Kasumi-1 (cell line): ENCODE data around the gene PTGER3.
"Not testable (repeated sequence)": the region's sequence is repeated elsewhere in the genome, so short reads cannot be mapped to it uniquely, and the experiment has no call there.

Source experiments
- DNase-seq, 2 experiments: peaks; one replicate each; lab custom pipeline; 2025; lab: John Stamatoyannopoulos, UW

PTGER3 gene

DNA sequence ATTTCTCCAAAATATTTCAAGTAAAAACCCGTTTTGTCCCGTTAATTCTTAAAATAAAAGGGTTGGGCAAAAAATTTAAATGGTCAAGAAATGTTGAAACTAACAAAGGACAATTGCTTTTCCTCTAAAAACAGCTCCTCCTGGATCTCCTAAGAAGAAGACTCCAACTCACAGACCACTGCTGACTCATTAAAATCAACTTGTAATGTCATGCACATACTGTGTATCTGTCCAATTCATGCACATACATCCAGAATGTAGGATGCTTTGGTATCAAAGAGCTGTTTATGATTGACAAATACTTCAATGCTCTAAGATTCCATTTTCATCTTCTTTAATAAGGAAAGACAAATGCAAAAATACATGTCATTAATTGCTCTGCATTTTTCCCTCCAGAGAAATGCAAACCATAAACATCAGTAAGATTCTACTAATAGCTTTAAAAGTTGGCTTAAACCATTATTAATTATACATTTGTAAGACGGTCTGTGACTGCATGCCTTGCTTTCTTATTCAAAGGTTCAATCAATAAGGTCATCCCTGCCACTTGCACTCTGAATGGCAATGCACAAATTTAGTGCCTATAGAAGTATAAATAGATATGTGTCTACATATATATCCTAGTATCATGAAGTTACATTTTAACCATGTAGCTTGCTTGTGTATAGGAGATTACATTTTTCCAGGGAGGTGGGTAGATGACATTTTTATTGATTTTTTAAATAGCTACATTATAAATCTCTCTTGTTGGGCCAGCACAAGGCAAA lies 44.7 kb downstream of the PTGER3 start:
- DNase-seq, result no peak

DNA sequence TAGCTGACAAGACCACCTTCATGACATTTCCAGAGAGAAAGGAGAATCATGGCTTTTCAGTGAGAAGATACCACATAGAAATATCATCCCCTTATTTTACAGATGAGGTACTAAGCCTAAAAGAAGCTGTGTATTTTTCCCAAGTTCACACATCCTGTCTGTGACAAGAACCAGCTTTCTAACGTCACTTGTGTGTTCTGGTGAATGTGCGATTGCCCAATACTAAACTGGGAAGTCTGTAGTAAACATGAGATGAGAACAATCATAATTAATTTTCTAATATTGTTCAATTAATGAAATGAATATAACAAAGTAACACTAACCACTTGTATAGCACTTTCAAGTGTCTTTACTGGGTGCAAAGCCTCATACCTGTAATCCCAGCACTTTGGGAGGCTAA lies 46.0 kb downstream of the PTGER3 start:
- no peak for DNase-seq

GRCh38 chr1:70997793-70998192 lies 49.8 kb downstream of the PTGER3 start:
- no peak for DNase-seq

DNA sequence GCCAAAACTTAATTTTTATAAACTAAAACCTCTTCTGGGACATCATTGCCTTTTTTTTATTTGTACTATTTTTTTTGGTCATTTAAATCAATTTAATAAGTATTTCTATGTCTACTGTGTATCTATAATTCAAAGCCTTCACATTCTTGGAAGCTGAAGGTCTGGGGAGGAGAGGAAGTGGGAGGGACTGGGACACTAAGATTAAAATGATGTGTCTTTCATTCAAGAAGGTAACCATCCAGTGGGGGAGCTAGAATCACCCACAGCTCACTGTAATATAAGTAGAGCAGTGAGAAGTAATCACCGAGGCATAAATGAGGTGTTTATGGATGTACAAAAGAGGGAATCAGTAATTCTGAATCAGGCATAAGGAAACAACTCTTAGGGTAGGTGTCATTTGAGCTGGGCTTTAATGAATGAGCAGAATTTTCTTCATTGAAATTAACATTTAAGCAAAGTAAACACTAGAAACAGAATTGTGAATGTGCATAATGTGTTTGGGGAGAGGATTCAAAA lies 52.8 kb downstream of the PTGER3 start:
- DNase-seq, result no peak

- no peak for DNase-seq
These were observed 53.8 kb downstream of the PTGER3 start for GRCh38 chr1:70993798-70994197.

- no peak for DNase-seq
These were observed 55.1 kb downstream of the PTGER3 start for GRCh38 chr1:70992521-70992920.

DNA sequence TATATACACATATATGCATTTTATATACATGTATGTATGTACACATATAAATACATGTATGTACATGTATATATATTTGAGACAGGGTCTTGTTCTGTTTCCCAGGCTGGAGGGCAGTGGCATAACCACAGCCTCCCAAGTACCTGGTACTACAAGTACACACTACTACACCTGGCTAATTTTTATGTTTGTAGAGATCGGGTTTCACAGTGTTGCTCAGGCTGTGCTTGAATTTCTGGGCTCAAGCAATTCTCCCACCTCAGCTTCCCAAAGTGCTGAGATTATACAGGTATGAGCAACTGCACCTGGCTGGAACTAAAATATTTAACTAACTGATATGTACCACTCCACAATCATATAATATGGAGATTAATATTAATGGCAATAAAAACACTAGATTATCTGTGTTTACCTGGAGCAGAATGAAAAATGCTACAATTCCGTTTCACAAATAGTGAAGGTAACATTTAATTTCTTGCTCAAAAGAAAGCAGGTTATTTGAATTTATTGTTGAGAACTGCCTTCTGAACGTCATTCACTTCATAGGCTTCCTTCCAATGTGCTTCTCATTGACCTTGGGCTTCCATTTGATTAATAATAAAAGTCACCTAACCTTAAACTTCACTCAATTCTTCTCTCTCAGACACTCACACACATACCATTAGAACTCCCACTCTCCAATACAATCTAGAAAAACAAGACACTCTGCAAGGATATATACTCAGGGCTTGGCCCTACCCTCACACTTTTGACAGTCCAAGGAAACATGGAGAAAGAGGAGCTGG lies 57.0 kb downstream of the PTGER3 start:
- DNase-seq, result no peak

DNA sequence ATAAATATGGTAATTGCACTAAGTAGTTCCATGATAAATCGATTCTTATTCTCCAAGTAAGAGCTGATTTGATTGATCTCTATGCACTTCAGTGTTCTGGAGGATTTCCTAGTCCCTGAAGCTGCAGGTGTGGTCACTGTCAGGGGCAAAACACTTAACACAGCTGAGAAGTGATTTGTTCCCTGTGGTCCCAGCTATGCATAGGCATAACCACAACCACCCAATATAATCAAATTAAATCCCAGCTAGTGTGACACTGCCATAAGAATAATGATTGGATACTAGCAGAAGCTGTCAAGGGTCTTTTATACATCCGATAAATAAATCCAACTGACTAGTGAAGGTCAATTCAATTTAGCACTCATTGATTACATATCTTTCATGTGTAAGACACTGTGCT lies 60.1 kb downstream of the PTGER3 start:
- no peak for DNase-seq

GRCh38 chr1:70985776-70986225 lies 61.8 kb downstream of the PTGER3 start:
- not testable (repeated sequence) for DNase-seq

- not testable (repeated sequence) for DNase-seq
These were observed 62.3 kb downstream of the PTGER3 start for GRCh38 chr1:70985278-70985677.

DNA sequence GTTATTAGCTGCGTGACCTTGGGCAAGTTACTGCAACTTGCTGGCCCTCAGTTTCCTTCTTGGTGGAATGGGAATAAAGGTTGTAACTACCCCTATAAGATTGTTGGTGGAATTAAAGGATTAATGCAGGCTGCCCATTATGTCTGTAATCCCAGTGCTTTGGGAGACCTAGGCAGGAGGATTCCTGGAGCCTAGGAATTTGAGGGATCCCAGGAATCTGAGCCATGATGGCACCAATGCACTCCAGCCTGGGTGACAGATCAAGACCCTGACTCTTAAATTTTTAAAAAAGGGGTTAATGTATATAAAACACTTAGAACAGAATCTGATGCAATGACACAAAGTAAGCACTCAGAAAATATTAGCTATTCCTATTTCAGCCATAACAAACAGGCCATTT lies 67.3 kb downstream of the PTGER3 start:
- DNase-seq, result no peak

DNA sequence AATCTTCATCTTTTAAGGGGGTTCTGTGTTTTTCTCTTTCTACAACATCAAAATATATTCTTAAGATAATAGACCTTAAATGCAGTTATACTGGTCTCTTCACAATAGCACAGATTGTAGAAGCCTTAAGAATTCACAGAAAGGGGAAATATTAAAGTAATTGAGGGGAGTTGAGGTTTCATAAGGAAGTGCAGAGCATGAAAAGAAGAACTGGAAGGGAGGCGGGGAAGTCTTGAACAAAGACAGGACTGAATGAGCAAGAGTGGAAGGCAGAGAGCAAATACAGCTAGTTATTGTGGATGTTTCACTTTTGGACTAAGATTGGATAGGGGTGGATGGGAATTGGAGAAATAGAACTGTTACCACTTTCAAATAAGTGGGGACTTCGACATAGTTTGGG lies 67.7 kb downstream of the PTGER3 start:
- DNase-seq, result peak; percentile 59 to 72

- no peak for DNase-seq
These were observed 68.3 kb downstream of the PTGER3 start for GRCh38 chr1:70979313-70979712.

- peak in 1 of 2 experiments; percentile 13 for DNase-seq
These were observed 69.0 kb downstream of the PTGER3 start for GRCh38 chr1:70978623-70979022.

DNA sequence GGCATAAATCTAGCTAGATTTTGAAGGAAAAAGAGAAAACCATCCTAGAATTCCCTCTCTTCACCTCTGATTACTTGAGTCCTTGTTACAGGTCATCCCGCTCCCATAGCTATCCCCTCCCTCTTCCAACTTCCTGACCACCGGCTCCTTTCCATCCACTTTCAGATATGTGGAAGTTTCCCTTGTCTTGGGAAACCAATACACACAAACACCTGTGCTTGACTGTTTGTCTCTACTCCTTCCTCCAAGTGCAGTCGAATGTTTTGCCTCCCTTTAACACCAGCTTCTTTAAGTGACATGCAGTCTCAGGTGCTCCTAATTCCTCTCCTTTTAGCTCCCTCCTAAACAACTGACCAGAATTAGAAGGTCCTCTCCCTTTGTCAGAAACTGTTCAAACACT lies 70.0 kb downstream of the PTGER3 start:
- DNase-seq, result no peak

DNA sequence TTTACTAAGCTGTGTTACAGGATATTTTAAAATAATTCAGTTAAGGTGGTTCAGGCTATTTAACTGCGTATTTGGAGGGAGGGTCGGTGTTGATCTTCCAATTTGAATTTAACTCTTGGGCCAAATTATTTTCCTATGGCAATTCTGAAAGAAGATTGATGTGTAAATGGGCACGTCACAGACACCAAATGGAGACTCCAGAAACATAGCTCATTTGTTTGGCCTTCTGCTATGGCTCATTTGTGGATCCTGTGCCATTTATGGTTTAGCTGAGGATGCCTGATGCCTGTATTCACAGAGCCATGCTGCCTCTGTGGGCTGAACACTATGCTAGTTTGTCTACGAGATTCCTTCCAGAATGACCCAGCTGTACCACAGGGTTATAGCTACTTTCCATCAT lies 70.6 kb downstream of the PTGER3 start:
- no peak for DNase-seq

DNA sequence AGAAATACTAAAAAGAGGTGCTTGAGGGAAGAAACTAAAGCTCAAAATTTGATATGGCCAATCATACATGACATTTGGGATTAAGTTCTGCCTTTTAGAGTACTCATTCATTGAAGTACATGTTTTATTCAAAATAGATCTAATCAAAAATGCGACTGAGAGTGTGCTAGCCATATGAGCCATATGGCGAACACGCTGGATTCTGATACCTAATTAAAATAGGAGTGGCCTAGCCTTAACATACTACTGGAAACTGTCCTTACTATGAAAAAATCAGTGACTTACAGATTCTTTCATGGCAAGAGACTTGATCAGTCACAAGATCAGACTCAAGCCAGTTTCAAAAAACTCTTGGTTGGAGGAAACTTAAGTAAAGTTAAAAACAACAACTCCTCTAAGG lies 73.9 kb downstream of the PTGER3 start:
- DNase-seq, result no peak

DNA sequence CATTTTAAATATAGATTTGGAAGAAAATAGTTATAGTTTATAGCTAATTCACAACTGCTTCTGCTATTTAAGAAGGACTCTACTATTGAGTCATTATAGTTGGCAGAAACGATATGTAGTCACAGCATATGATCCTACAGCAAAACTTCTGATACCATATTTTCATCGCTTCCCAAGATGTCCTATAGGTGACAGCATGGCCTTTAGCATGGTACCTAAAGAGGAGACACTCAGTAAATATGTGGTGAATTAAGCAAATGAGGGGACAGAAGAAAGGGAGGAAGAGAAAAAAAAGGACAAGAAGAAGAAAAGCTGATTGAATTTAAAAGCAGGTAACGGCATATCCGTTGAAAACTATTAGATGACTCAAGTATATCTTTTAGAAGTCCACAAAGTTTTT lies 77.2 kb downstream of the PTGER3 start:
- no peak for DNase-seq

- peak; percentile 14 to 39 for DNase-seq
These were observed 81.5 kb downstream of the PTGER3 start for GRCh38 chr1:70966018-70966638.

- DNase-seq, result no peak
These were observed 84.2 kb downstream of the PTGER3 start for GRCh38 chr1:70963374-70963773.

DNA sequence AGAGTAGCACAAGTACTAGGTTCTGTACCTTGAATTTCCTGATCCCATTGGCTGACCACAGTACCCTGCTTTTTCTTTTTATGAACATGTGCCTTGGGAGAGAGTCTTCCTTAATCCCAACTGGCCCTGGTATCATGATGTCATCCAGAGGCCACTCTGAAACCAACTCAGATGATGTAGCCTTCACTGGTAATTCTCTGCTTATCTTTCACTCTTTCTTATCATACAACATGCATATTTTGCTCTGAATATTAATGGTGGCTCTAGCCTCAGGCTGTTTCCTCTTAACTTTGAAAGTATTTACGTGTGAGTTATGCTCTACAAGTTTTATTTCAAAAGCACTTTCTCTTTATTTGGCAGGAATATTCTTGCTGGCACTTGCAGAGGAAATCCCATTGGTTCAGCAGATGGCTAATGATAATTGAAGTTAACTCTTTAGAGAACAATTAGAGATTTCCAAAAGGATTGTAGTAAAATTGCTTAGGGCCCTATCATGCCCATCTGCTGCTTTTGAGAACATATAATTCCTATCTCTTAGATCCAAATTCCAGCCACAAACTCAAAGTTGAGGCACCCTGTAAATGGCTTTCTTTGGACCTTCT lies 86.1 kb downstream of the PTGER3 start:
- DNase-seq, result no peak

DNA sequence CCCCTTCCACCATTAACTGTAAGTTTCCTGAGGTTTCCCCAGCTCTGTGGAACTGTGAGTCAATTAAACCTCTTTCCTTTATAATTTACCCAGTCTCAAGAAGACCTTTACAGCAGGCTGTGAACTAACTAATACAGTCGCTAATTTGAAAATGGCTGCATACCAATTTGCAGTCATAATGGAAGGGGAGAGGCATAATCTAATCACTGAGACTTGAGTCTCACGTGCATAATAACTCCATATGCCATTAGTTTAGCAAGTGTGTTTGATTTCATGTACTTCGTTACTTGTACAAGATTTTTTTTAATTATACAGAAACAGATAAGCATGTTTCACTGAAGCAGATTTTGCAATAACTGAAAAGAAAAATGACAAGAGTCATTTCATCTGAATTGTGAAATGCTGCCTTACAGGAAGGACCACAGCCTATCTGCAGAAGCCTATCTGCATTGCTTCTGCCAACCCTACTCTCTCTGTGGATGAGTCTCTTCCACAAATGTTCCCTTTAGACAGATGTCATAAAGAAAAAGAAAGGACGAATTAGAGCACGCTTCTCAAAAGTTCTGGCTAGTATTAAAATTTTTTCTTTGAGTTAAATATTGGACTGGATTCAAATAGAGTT lies 99.1 kb downstream of the PTGER3 start:
- DNase-seq, result no peak
